Measurements from ENCODE around the gene OPA1.

- no peak for TF ChIP-seq GATA2 (IDR thresholded peaks at IDR 0.05; ENCODE audit: low read depth, low read length)
- TF ChIP-seq GATA3 (IDR thresholded peaks at IDR 0.05; ENCODE audit: low read depth, low read length), result no peak
Observed at GRCh38 chr3:193673845-193674244, 80.8 kb downstream of the OPA1 start.
